Thyroid gland (tissue), 4 donors: Measurements from ENCODE around the gene TGFB1I1. TPM values are rescaled to one million over a fixed set of nuclear protein-coding genes. Genes with fewer than 3 reads are reported as not detected.

Experiments used
- DNase-seq, 2 donors: peaks; one replicate each; pipeline ENCODE4 v3.0.0-alpha.2; 2019
- H3K27ac ChIP-seq, 3 donors: fragments of 200-600 bp; sonication (generic); 1 replicate in 2 of 3; 2 replicates in 1 of 3; pipeline ENCODE4 v1.5.1; 2016 to 2019; ENCODE audit warnings: mild to moderate bottlenecking in 1 of 3, moderate library complexity in 1 of 3
- H3K27me3 ChIP-seq: fragments of 200-600 bp; sonication (generic); one replicate; pipeline ENCODE4 v1.5.1; 2019
- H3K36me3 ChIP-seq, 2 donors: fragments of 200-600 bp; sonication (generic); one replicate each; pipeline ENCODE4 v1.5.1; 2016 to 2019
- H3K4me1 ChIP-seq, 2 donors: fragments of 200-600 bp; sonication (generic); one replicate each; pipeline ENCODE4 v1.5.1; 2017 to 2019
- H3K4me3 ChIP-seq, 3 donors: fragments of 200-600 bp; sonication (generic); replicated peaks in 1 of 3; 1 replicate in 2 of 3; 2 replicates in 1 of 3; pipeline ENCODE4 v1.5.1; 2016; ENCODE audit warnings: mild to moderate bottlenecking in 1 of 3
- H3K9me3 ChIP-seq: fragments of 200-600 bp; sonication (generic); one replicate; pipeline ENCODE4 v1.5.1; 2017
- CTCF ChIP-seq, 6 experiments: fragments of 200-600 bp in 3 of 6; fragments of 450-650 bp in 3 of 6; sonication (generic) in 3 of 6; IDR thresholded peaks; one replicate each; pipeline ENCODE4 v1.5.1; 2016 to 2019; ENCODE audit warnings: antibody characterized with exemption in 6 of 6, mild to moderate bottlenecking in 2 of 6, inconsistent platforms in 1 of 6, moderate library complexity in 1 of 6
- POLR2A ChIP-seq, 2 donors: fragments of 450-650 bp; IDR thresholded peaks; one replicate each; pipeline ENCODE4 v1.6.1; 2017; ENCODE audit warnings: antibody characterized with exemption in 2 of 2, mild to moderate bottlenecking in 2 of 2, moderate library complexity in 1 of 2
- WGBS, 2 donors: methylation state at CpG; one replicate each; pipeline ENCODE4 v1.1.5; 2017; 5-methylcytosine and 5-hydroxymethylcytosine counted together
- intact Hi-C: fragments of 100-400 bp; cut with DNase I; formaldehyde crosslinking; loops from one replicate; pipeline ENCODE4 v1.15.1; 2023
- total RNA-seq, 4 donors: library from RNA; depleted of rRNA; stranded (reverse); fragments of >200 nt; gene quantifications; one replicate each; pipeline ENCODE4 v1.2.3, GENCODE V29; 2016

TGFB1I1 gene
- total RNA-seq, 4 donors from 2014 or later, result 11.0 to 23.5 (median 20.0) TPM

DNA sequence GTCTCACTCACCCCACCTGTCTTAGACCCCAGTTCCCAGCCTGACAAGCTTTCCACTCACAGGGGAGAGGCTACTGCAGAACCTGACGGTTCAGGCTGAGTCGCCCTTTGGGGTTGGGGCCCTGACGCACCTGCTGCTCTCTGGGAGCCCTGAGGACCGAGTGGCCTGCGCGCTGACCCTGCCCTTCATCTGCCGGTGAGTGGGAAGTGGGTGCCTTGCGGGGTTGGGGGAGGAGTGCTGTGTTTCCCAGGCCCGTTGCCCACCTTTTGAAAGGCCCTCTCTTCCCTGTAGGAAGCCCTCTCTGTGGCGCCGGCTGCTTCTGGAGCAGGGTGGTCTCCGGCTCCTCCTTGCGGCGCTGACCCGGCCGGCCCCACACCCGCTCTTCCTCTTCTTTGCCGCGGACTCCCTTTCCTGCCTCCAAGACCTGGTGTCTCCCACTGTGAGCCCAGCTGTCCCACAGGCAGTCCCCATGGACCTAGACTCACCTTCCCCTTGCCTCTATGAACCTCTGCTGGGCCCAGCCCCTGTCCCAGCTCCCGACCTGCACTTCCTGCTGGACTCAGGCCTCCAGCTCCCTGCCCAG, 6.1 kb upstream of the TGFB1I1 start:
- intact Hi-C loops, result loop anchor here (10.0 kb wide), 1 partner anchor 281 kb away; the partner anchor contains the start of gene FUS
- no peaks in the 10 kb centered on the region for H3K27me3 ChIP-seq
- WGBS, 2 donors, result 93 to 96% methylated on average over 13 to 20 of the region's 20 CpGs
- H3K27ac ChIP-seq, result no peak overlapping the region
- no peak overlapping the region for H3K4me3 ChIP-seq
- DNase-seq, result no peak
- TF ChIP-seq CTCF (IDR thresholded peaks at IDR 0.05) (no peak), POLR2A (IDR thresholded peaks at IDR 0.05) (no peak)
- H3K4me1 ChIP-seq, result no peaks in the 10 kb centered on the region
- H3K36me3 ChIP-seq, result peaks cover 22 to 23% of the 10 kb centered on the region in 2 donors
- H3K9me3 ChIP-seq, result no peaks in the 10 kb centered on the region

DNA sequence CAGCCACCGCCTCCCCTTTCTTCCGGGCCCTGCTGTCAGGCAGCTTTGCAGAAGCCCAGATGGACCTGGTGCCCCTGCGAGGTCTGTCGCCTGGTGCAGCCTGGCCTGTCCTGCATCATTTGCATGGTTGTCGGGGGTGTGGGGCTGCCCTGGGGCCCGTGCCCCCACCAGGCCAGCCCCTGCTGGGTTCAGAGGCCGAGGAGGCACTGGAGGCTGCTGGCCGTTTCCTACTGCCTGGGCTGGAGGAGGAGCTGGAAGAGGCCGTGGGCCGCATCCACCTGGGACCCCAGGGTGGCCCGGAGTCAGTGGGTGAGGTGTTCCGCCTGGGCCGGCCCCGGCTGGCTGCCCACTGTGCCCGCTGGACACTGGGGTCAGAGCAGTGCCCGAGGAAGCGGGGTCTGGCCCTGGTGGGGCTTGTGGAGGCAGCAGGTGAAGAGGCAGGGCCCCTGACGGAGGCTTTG, 5.5 kb upstream of the TGFB1I1 start:
- Histone ChIP-seq H3K9me3 (no peaks in the 10 kb centered on the region), H3K4me1 (peaks cover 0 to 5% of the 10 kb centered on the region in 2 donors), H3K27ac (no peak overlapping the region), H3K36me3 (peaks cover 22 to 23% of the 10 kb centered on the region in 2 donors), H3K4me3 (no peak overlapping the region), H3K27me3 (no peaks in the 10 kb centered on the region)
- 95 to 97% methylated on average over 6 to 18 of the region's 18 CpGs for WGBS, 2 donors
- DNase-seq, result no peak
- intact Hi-C loops, result loop anchor here (10.0 kb wide), 1 partner anchor 282 kb away; the partner anchor contains the start of gene FUS
- TF ChIP-seq POLR2A (IDR thresholded peaks at IDR 0.05) (no peak), CTCF (IDR thresholded peaks at IDR 0.05) (no peak)

DNA sequence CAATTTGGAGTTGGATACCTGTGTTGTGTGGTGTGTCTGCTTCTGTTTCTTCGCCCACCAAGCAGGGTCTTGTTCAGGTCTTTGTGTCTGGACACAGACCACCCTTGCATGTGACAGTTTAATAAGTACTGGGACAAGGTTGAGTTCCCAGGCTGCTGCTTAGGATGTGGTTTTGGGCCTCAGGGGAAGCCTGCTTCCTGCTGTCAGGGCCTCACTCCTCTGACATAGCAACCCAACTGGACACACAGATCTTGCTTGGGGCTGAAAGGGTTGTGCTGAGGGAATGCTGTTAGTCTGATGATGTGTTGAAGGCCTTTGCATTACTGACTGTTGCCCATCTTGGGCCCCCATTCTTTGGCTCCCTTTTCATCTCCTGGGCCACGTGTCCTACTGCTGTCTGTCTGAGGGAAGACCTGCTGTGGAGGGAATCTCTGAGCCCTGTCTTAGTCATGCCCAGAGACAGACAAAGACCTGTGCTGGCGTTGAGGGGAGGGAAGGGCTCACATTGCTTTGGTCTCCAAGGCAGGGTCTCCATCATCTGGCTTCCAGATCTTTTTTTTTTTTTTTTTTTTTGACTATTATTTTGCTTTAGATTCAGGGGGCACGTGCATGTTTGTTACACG, 4.7 kb upstream of the TGFB1I1 start:
- no peak for DNase-seq
- 81 to 92% methylated on average over 5 of the region's 5 CpGs for WGBS, 2 donors
- H3K27ac ChIP-seq, result no peak overlapping the region
- TF ChIP-seq CTCF (IDR thresholded peaks at IDR 0.05) (no peak), POLR2A (IDR thresholded peaks at IDR 0.05) (no peak)
- no peak overlapping the region for H3K4me3 ChIP-seq
- no peaks in the 10 kb centered on the region for H3K9me3 ChIP-seq
- no peaks in the 10 kb centered on the region for H3K27me3 ChIP-seq
- H3K36me3 ChIP-seq, result peaks cover 17 to 23% of the 10 kb centered on the region in 2 donors
- intact Hi-C loops, result loop anchor here (10.0 kb wide), 1 partner anchor 282 kb away; the partner anchor contains the start of gene FUS
- peaks cover 1 to 11% of the 10 kb centered on the region in 2 donors for H3K4me1 ChIP-seq

DNA sequence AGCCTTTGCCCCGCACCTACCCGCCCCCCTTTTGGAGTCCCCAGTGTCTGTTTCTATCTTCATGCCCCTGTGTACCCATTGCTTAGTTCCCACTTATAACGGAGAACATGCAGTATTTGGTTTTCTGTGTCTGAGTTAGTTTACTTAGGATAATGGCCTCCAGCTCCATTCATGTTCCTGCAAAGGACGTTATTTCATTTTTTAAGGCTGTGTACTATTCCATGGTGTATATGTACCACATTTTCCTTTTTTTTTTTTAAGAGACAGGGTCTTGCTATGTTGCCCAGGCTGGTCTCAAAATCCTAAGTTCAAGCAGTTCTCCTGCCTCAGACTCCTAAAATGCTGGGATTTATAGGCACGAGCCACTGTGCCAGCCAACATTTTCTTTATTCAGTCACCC, 4.1 kb upstream of the TGFB1I1 start:
- Histone ChIP-seq H3K4me3 (no peak overlapping the region), H3K27me3 (no peaks in the 10 kb centered on the region), H3K27ac (no peak overlapping the region), H3K36me3 (peaks cover 11 to 19% of the 10 kb centered on the region in 2 donors), H3K4me1 (peaks cover 7 to 17% of the 10 kb centered on the region in 2 donors), H3K9me3 (no peaks in the 10 kb centered on the region)
- no peak for TF ChIP-seq CTCF (IDR thresholded peaks at IDR 0.05)
- TF ChIP-seq POLR2A (IDR thresholded peaks at IDR 0.05), result no peak
- intact Hi-C loops, result loop anchor here (10.0 kb wide), 1 partner anchor 283 kb away; the partner anchor contains the start of gene FUS
- 88 to 96% methylated on average over 5 of the region's 5 CpGs for WGBS, 2 donors
- DNase-seq, result no peak

- no peak overlapping the region for H3K4me3 ChIP-seq
- TF ChIP-seq POLR2A (IDR thresholded peaks at IDR 0.05) (no peak), CTCF (IDR thresholded peaks at IDR 0.05) (no peak)
These were observed 1.3 kb upstream of the TGFB1I1 start for GRCh38 chr16:31470615-31471014.

More at GRCh38 chr16:31470615-31471014, 1.3 kb upstream of the TGFB1I1 start:
- intact Hi-C loops, result no loop called here
- peaks cover 0 to 7% of the 10 kb centered on the region in 2 donors for H3K36me3 ChIP-seq
- no peaks in the 10 kb centered on the region for H3K9me3 ChIP-seq
- no peaks in the 10 kb centered on the region for H3K27me3 ChIP-seq
- peaks cover 7 to 24% of the 10 kb centered on the region in 2 donors for H3K4me1 ChIP-seq
- no peak for DNase-seq
- 86 to 92% methylated on average over 3 of the region's 3 CpGs for WGBS, 2 donors
- H3K27ac ChIP-seq, result no peak overlapping the region
